B cell (primary cell): ENCODE measurements around the gene CACNA1D.
"Not testable (repeated sequence)": the region's sequence is repeated elsewhere in the genome, so short reads cannot be mapped to it uniquely, and the experiment has no call there.

Source experiments
- CTCF ChIP-seq: fragments of 200-600 bp; IDR thresholded peaks from one replicate; pipeline ENCODE4 v1.8.0; 2022; ENCODE audit warnings: antibody characterized with exemption, mild to moderate bottlenecking
- EZH2 ChIP-seq: IDR thresholded peaks from 2 replicates; pipeline ENCODE4 v1.6.1; 2012; ENCODE audit warnings: borderline replicate concordance, low read depth, mild to moderate bottlenecking, moderate library complexity, low read length; ENCODE audit not compliant: insufficient read depth, poor library complexity, severe bottlenecking

GRCh38 chr3:53572184-53572583 is 77.8 kb downstream of the CACNA1D start:
- not testable (repeated sequence) for TF ChIP-seq EZH2, CTCF
